HepG2 (cell line): Measurements from ENCODE around the gene GPLD1. TPM values are rescaled to one million over a fixed set of nuclear protein-coding genes. Genes with fewer than 3 reads are reported as not detected.
A peak's percentile ranks its signal among the peaks of the same experiment; 100 is the strongest.

ENCODE experiments used
- ATRX ChIP-seq: sonication (generic); formaldehyde crosslinking; IDR thresholded peaks from 2 replicates; pipeline ENCODE4 v1.4.0; 2020; ENCODE audit warnings: missing genetic modification reagents, borderline replicate concordance
- EHMT2 ChIP-seq: fragments of 200-600 bp; sonication (generic); IDR thresholded peaks from 2 replicates; pipeline ENCODE4 v1.7.0; 2017; ENCODE audit warnings: antibody characterized with exemption, low read depth, low read length, borderline replicate concordance
- KIAA2018 ChIP-seq: sonication (generic); formaldehyde crosslinking; IDR thresholded peaks from 2 replicates; pipeline ENCODE4 v1.5.0; 2020; ENCODE audit warnings: mild to moderate bottlenecking, missing genetic modification reagents, borderline replicate concordance
- TOE1 ChIP-seq: sonication (generic); formaldehyde crosslinking; IDR thresholded peaks from 2 replicates; pipeline ENCODE4 v1.4.0; 2020; ENCODE audit warnings: mild to moderate bottlenecking, missing genetic modification reagents
- ZNF574 ChIP-seq: sonication (generic); formaldehyde crosslinking; IDR thresholded peaks from 2 replicates; pipeline ENCODE4 v1.4.0; 2020; ENCODE audit warnings: missing genetic modification reagents
- polyA plus RNA-seq, 8 experiments: library from polyadenylated mRNA; depleted of rRNA in 3 of 8; stranded (reverse) in 7 of 8; unstranded in 1 of 8; fragments of >200 nt; fragmentation: Illumina TruSeq in 4 of 8; extraction: Trizol in 4 of 8; gene quantifications; 2 replicates each; pipeline versions ENCODE4 v1.2.1 to v1.2.3, GENCODE V29; 2011 to 2016; ENCODE audit warnings: low read depth in 4 of 8, missing spikeins in 1 of 8, mixed read lengths in 1 of 8; ENCODE audit not compliant: insufficient read depth in 1 of 8
- total RNA-seq, 5 experiments: library from RNA; depleted of rRNA; stranded (reverse); fragments of >200 nt; fragmentation: Illumina TruSeq; extraction: Trizol; gene quantifications; 2 replicates each; pipeline ENCODE4 v1.2.3, GENCODE V29; 2016; ENCODE audit warnings: low read depth in 1 of 5
- TF ChIP-seq, protein P1 (sequence below): IDR thresholded peaks from 2 replicates; pipeline ENCODE4 v1.4.0; 2020; ENCODE audit warnings: mild to moderate bottlenecking, missing genetic modification reagents
- TF ChIP-seq, protein P2 (sequence below): sonication (generic); formaldehyde crosslinking; IDR thresholded peaks from 2 replicates; pipeline ENCODE4 v1.4.0; 2020; ENCODE audit warnings: missing genetic modification reagents

GPLD1 gene
- total and polyA plus RNA-seq, 2 of the 13 experiments (the other 11 are each of a cell fraction or from before 2014, with no cell fraction given), result 6.2 to 7.6 TPM

- TF ChIP-seq KIAA2018, result no peak
- TF ChIP-seq ATRX (CRISPR knock-in tag), result no peak
- TF ChIP-seq, protein P1, sequence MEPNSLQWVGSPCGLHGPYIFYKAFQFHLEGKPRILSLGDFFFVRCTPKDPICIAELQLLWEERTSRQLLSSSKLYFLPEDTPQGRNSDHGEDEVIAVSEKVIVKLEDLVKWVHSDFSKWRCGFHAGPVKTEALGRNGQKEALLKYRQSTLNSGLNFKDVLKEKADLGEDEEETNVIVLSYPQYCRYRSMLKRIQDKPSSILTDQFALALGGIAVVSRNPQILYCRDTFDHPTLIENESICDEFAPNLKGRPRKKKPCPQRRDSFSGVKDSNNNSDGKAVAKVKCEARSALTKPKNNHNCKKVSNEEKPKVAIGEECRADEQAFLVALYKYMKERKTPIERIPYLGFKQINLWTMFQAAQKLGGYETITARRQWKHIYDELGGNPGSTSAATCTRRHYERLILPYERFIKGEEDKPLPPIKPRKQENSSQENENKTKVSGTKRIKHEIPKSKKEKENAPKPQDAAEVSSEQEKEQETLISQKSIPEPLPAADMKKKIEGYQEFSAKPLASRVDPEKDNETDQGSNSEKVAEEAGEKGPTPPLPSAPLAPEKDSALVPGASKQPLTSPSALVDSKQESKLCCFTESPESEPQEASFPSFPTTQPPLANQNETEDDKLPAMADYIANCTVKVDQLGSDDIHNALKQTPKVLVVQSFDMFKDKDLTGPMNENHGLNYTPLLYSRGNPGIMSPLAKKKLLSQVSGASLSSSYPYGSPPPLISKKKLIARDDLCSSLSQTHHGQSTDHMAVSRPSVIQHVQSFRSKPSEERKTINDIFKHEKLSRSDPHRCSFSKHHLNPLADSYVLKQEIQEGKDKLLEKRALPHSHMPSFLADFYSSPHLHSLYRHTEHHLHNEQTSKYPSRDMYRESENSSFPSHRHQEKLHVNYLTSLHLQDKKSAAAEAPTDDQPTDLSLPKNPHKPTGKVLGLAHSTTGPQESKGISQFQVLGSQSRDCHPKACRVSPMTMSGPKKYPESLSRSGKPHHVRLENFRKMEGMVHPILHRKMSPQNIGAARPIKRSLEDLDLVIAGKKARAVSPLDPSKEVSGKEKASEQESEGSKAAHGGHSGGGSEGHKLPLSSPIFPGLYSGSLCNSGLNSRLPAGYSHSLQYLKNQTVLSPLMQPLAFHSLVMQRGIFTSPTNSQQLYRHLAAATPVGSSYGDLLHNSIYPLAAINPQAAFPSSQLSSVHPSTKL (CRISPR knock-in tag), result peak; percentile 99
- TF ChIP-seq EHMT2, result peak; percentile 90; the same call in 1 of the 2 replicates
- TF ChIP-seq, protein P2, sequence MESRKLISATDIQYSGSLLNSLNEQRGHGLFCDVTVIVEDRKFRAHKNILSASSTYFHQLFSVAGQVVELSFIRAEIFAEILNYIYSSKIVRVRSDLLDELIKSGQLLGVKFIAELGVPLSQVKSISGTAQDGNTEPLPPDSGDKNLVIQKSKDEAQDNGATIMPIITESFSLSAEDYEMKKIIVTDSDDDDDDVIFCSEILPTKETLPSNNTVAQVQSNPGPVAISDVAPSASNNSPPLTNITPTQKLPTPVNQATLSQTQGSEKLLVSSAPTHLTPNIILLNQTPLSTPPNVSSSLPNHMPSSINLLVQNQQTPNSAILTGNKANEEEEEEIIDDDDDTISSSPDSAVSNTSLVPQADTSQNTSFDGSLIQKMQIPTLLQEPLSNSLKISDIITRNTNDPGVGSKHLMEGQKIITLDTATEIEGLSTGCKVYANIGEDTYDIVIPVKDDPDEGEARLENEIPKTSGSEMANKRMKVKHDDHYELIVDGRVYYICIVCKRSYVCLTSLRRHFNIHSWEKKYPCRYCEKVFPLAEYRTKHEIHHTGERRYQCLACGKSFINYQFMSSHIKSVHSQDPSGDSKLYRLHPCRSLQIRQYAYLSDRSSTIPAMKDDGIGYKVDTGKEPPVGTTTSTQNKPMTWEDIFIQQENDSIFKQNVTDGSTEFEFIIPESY, result peak; percentile 37; the same call in 1 of the 2 replicates
- TF ChIP-seq ZNF574, result peak; percentile 48; the same call in 1 of the 2 replicates
- 0 out of 2 replicates have a peak, but pooled peaks have one; percentile 81 for TF ChIP-seq TOE1 (CRISPR knock-in tag)
Measured at GRCh38 chr6:24385536-24386269, 103.7 kb downstream of the GPLD1 start (continued).
